Activated T-helper 17 cell treated with anti-CD3 and anti-CD28 coated beads, Interleukin-2, amount 50 U/mL, for 72 hours (primary cell): ENCODE data around the gene TBX3. TPM values are rescaled to one million over a fixed set of nuclear protein-coding genes. Genes with fewer than 3 reads are reported as not detected.

Experiments
- ATAC-seq: fragments of 150-1000 bp; cut with Tn5 transposase; replicated peaks from 2 replicates; pipeline ENCODE4 v1.10.0; 2021; ENCODE audit warnings: mild to moderate bottlenecking, moderate library complexity
- H3K27ac Mint-ChIP-seq: one replicate; pipeline ENCODE4 v1.8.0; 2022; ENCODE audit warnings: mixed read lengths
- H3K27me3 Mint-ChIP-seq: one replicate; pipeline ENCODE4 v1.8.0; 2022; ENCODE audit warnings: mixed read lengths
- H3K36me3 Mint-ChIP-seq: one replicate; pipeline ENCODE4 v1.8.0; 2022; ENCODE audit warnings: low read depth, mild to moderate bottlenecking, mixed read lengths
- H3K4me1 Mint-ChIP-seq: one replicate; pipeline ENCODE4 v1.8.0; 2022; ENCODE audit warnings: mixed read lengths
- H3K4me3 Mint-ChIP-seq: one replicate; pipeline ENCODE4 v1.8.0; 2022; ENCODE audit warnings: mild to moderate bottlenecking, mixed read lengths
- H3K9me3 Mint-ChIP-seq: one replicate; pipeline ENCODE4 v1.8.0; 2022; ENCODE audit warnings: mixed read lengths
- total RNA-seq, 2 donors: library from RNA; stranded (reverse); gene quantifications; one replicate each; pipeline ENCODE4 v1.2.3, GENCODE V29; 2022

The TBX3 gene
- total RNA-seq, 2 donors from 2014 or later, result not detected

DNA sequence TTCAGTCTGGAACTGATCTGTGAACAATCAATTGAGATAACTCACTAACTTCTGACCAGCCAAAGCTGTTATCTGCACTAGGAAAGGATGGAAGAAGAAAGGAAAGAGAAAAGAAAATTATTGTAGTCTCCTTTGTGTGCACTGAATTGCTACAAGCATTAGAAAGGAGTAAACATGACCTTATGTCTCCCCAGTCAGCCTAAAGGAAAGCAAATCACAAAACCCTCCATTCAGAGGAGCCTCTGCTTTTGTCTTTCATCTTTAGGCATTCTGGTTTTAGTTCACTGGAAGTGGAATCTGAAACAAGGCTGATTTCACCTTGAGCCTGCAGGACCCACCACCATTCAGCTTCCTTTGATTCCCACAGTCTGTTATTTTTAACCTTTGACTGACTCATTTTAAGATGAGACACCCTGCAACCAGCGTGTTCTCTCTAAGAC lies 26.0 kb downstream of the TBX3 start:
- Mint-ChIP-seq H3K36me3 (no peaks in the 10 kb centered on the region), H3K27ac (no peak overlapping the region), H3K9me3 (no peaks in the 10 kb centered on the region), H3K4me3 (no peak overlapping the region), H3K4me1 (peaks cover 6% of the 10 kb centered on the region), H3K27me3 (peaks cover 11% of the 10 kb centered on the region)
- no peak for ATAC-seq

DNA sequence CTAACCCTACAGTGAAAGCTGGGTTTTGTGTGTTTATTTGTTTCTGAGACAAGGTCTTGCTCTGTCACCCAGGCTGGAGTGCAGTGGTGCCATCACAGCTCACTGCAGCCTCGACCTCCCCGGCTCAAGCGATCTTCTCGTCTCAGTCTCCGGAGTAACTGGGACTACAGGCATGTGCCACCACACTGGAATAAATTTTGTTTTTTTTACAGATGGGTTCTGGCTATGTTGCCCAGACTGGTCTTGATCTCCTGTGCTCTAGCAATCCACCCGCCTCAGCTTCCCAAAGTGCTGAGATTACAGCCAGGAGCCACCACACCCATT lies 26.4 kb downstream of the TBX3 start:
- H3K4me1 Mint-ChIP-seq, result peaks cover 3% of the 10 kb centered on the region
- no peak overlapping the region for H3K27ac Mint-ChIP-seq
- H3K4me3 Mint-ChIP-seq, result no peak overlapping the region
- H3K27me3 Mint-ChIP-seq, result peaks cover 6% of the 10 kb centered on the region
- ATAC-seq, result no peak
- no peaks in the 10 kb centered on the region for H3K9me3 Mint-ChIP-seq
- H3K36me3 Mint-ChIP-seq, result no peaks in the 10 kb centered on the region

DNA sequence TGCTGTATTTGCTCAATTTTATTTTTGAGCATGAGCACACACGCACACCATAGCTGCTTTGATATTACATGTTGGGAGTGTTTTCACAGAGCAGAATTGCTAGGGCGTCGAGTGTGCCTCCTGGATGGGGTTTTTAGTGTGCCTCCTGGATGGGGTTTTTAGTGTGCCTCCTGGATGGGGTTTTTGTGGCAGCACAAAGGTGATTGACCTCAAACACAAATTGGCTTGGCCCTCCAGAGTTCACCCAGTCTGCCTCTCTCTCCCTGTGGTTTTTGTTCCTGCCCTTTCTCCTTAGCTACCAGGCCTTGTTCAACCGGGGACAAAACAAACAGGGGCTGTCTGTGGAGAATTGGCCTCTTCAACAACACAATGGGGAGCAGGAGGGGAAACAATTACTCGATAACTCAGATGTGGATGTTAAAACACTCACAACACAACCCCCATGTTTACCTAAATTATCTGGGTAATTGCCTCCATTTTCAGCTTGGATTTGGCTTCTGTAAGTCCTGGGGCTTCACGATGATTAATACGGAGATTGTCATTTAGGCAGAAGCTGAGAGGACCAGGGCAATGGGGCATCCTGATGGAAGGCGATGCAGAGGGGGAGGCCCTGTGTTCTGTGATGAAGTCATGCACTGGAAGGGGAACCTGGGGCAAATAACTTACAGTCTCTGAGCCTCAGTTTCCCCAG lies 26.9 kb downstream of the TBX3 start:
- H3K27me3 Mint-ChIP-seq, result peaks cover 4% of the 10 kb centered on the region
- no peak for ATAC-seq
- no peaks in the 10 kb centered on the region for H3K36me3 Mint-ChIP-seq
- no peaks in the 10 kb centered on the region for H3K9me3 Mint-ChIP-seq
- no peaks in the 10 kb centered on the region for H3K4me1 Mint-ChIP-seq
- H3K4me3 Mint-ChIP-seq, result no peak overlapping the region
- H3K27ac Mint-ChIP-seq, result no peak overlapping the region

DNA sequence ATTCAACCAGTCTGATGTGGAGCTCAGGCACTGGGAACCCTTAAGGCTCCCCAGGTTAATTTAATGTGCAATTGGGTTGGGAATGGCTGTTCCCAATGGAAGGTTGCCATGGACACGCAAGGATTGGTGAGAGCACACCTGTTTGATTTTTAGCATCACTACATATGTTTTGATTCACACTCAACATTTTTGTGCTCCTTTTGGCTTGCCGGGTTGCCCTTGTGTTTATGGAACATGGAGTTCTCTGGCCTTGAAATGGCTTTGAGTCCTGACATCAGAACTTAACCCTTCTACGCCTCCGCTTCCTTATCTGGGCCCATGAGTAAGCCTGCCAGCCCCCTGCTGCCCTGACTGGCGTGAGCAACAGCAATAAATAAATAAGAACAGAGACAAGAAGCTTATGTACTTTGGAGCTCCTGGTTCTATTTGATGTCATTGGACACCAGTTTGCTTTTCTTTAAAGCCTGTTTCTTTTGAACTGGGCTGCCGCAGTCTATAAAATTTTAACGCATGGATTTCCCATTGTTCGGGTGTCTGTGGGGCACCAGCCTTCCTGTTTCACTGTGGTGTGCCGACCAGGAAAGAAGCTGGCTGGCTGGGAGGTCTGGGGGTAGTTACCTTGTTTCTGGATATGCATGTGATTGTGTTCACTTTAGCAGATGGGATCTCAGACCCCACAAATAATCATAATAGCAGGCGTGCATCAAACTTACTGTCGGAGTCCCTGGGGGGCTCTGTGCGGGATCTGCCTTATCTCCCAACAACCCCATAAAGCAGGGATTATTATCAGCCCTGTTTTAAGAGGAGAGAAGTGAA lies 27.8 kb downstream of the TBX3 start:
- Mint-ChIP-seq H3K9me3 (no peaks in the 10 kb centered on the region), H3K27ac (no peak overlapping the region), H3K4me1 (no peaks in the 10 kb centered on the region), H3K36me3 (no peaks in the 10 kb centered on the region), H3K4me3 (no peak overlapping the region), H3K27me3 (peaks cover 4% of the 10 kb centered on the region)
- no peak for ATAC-seq

DNA sequence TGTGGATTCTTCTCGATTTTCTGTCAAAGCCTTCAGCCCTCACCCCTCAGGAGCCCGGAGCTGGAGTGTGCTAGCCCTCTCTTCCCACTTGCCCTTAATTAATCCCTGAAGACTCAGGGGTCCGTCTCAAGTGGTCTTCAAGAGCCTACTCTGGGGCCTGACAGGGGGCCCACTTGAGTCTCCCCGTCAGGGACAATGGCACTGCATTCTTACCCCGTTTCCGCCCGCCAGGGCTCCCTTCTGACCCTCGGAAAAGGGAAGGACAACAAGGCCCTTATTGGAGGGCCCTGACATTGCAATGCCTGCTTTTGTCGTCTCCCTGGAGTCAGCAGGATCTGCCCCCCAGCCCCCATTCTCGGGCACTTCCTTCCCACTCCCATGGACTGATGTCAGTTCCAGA lies 34.4 kb downstream of the TBX3 start:
- no peak overlapping the region for H3K27ac Mint-ChIP-seq
- no peaks in the 10 kb centered on the region for H3K4me1 Mint-ChIP-seq
- H3K4me3 Mint-ChIP-seq, result no peak overlapping the region
- ATAC-seq, result no peak
- H3K27me3 Mint-ChIP-seq, result peaks cover 7% of the 10 kb centered on the region
- no peaks in the 10 kb centered on the region for H3K36me3 Mint-ChIP-seq
- no peaks in the 10 kb centered on the region for H3K9me3 Mint-ChIP-seq

DNA sequence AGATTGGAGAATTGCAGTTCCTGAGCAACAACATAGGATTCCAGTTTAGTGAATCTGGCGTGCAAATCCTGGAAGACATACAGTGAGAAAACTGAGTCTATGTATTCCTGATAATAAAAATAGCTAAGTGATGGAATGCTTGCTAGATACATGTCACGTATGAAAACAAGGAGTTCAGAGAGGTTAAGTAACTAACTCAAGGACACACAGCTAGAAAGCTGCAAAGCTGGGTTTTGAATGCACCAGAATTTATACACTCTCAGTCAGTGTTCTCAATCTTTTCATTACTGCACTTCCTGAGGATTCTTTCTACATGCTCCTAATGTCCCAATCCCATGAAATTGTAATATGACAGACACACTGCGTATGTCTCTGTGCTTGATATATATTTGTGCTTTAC lies 35.3 kb downstream of the TBX3 start:
- Mint-ChIP-seq H3K27ac (no peak overlapping the region), H3K27me3 (peaks cover 3% of the 10 kb centered on the region), H3K9me3 (no peaks in the 10 kb centered on the region), H3K36me3 (no peaks in the 10 kb centered on the region), H3K4me1 (no peaks in the 10 kb centered on the region), H3K4me3 (no peak overlapping the region)
- no peak for ATAC-seq

DNA sequence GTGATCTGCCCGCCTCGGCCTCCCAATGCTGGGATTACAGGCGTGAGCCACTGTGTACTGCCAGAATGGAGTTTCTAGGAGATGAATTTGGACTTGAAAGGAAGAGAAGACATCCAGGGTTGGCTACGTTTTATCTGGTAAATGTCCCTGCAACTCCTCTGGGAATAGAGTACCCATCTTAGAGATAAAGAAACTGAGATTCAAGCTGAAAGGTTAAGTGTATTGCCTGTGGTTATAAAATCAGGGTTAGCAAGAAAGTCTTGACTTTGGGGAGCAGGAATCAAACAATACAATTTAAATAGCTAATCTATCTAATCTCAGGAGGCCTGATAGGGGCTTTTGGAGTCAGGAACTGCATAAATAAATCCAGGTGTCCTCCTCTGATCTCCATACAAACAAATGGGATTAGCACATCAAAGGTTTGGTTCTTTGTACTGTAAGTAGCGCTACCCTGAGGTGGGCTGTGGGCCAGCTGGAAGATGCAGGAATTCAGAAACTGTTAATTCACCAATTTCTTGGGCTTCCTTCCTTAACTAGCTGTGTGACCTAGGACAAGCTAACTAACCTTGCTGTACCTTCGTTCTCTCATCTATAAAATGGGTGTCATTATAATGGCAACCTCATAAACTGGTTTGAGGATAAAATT lies 45.1 kb downstream of the TBX3 start:
- Mint-ChIP-seq H3K27ac (no peak overlapping the region), H3K27me3 (peaks cover 5% of the 10 kb centered on the region), H3K36me3 (no peaks in the 10 kb centered on the region), H3K4me3 (no peak overlapping the region), H3K4me1 (no peaks in the 10 kb centered on the region), H3K9me3 (peaks cover 4% of the 10 kb centered on the region)
- no peak for ATAC-seq

DNA sequence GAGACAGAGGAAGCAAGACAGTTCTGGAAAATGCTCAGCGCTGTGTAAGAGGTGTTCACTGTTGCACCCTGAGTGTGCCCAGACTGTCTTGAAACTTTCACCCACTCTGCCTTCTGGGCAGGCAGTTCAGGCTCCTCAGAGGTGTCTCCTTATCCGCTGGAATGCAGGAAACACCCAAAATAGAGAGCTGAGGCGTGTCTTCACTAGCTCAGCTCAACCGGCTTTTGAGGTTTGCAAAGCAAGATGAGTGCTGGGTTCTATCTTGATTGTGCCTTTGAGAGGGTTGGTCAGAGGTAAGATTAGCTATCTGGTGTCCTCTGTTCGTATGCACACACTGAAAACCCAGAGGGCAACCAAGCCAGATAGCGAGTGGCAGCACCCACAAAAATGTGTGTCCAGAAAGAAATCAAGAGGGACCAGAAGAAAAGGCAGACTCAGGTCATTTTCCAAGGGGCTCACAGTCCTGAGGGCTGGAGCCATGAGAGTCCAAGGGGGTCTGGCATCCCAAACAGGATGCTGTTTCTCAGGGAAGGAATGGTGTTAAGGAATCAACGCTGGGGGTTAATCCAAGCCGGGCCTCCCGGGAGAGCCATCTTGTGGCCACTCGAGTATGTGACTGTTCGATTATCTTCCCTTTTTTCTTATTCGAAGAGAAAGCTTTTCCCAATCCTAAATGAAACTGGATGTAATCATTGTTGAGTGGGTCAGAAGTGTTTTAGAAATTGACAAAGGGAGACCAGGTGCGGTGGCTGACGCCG lies 47.1 kb downstream of the TBX3 start:
- Mint-ChIP-seq H3K4me1 (no peaks in the 10 kb centered on the region), H3K27me3 (peaks cover 5% of the 10 kb centered on the region), H3K27ac (no peak overlapping the region), H3K36me3 (no peaks in the 10 kb centered on the region), H3K9me3 (peaks cover 4% of the 10 kb centered on the region), H3K4me3 (no peak overlapping the region)
- no peak for ATAC-seq

DNA sequence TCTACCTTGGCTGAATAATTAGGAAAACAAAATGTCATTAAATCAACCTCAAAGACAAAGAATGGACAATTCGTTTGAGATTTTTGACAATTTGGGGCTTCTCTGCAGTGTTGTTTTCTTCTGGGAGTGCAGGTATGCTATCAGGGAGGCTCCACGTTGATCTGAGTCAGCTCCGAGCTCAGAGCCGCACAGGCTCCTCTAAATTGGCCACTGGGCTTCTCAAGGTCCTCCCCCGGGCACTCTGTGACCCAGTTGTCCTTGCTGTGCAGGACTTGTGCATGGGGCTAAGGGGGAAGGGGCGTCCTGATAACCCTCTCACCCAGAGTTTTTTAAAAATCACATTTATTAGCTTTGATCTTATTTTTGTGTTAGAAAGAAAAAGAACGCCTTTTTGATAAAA lies 52.7 kb downstream of the TBX3 start:
- ATAC-seq, result no peak
- H3K27ac Mint-ChIP-seq, result no peak overlapping the region
- no peak overlapping the region for H3K4me3 Mint-ChIP-seq
- H3K27me3 Mint-ChIP-seq, result peaks cover 5% of the 10 kb centered on the region
- no peaks in the 10 kb centered on the region for H3K36me3 Mint-ChIP-seq
- H3K9me3 Mint-ChIP-seq, result no peaks in the 10 kb centered on the region
- H3K4me1 Mint-ChIP-seq, result no peaks in the 10 kb centered on the region

DNA sequence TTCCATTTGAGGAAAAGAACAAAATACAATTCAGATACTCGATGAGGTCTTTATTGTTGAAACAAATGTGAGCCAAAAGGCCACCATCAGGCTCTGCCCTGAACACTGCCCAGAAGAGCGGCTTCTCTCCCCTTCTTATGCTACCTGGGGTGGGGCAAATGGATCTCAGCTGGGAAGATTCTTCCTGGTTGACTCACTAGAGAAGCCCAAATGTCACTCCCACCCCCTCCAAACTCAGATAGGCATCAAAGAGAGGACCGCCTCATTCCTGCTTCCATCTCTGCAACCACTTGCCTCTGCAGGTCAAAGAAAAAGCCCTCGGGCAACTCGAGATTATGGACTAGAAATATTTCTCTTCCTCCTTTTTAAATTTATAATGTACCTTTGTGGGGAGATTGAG lies 55.8 kb downstream of the TBX3 start:
- Mint-ChIP-seq H3K4me1 (no peaks in the 10 kb centered on the region), H3K9me3 (peaks cover 3% of the 10 kb centered on the region), H3K4me3 (no peak overlapping the region), H3K36me3 (no peaks in the 10 kb centered on the region), H3K27ac (no peak overlapping the region), H3K27me3 (peaks cover 8% of the 10 kb centered on the region)
- no peak for ATAC-seq

DNA sequence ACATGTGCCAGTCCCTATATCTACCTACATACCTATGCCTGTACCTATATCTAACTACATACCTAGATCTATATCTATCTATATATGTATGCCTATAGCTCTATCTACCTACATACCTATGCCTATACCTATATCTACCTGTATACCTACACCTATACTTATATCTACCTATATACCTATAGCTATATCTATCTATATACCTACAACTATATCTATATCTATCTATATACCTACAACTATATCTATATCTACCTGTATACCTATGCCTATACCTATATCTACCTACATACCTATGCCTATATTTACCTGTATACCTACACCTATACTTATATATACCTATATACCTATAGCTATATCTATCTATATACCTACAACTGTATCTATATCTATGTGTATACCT lies 56.6 kb downstream of the TBX3 start:
- H3K4me1 Mint-ChIP-seq, result no peaks in the 10 kb centered on the region
- H3K27me3 Mint-ChIP-seq, result peaks cover 8% of the 10 kb centered on the region
- ATAC-seq, result no peak
- H3K4me3 Mint-ChIP-seq, result no peak overlapping the region
- H3K36me3 Mint-ChIP-seq, result no peaks in the 10 kb centered on the region
- H3K9me3 Mint-ChIP-seq, result peaks cover 3% of the 10 kb centered on the region
- H3K27ac Mint-ChIP-seq, result no peak overlapping the region

DNA sequence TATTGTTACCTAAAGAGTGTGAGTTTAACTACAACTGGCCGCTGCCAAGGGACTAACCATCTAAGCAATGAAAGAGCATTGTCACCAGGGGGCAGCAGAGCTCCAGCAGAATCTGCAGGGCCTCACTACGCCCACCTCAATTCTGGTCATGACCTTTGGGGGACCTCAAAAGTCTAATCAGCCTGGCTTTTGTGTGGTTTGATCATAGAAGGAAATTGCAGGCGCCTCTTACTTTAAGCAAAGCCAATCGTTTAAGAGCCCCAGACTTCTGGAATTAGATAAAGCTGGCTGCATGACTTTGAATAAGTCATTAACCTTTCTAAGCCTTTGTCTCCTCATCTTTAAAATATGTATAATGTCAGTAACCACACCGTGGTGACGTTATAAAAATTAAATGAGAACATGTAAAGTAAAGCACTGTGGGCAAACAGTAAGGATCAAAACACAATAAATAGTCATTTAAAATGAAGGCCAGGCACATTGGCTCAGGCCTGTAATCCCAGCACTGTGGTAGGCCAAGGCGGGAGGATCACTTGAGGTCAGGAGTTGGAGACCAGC lies 58.6 kb downstream of the TBX3 start:
- ATAC-seq, result no peak
- Mint-ChIP-seq H3K27me3 (peaks cover 8% of the 10 kb centered on the region), H3K4me3 (no peak overlapping the region), H3K4me1 (no peaks in the 10 kb centered on the region), H3K36me3 (no peaks in the 10 kb centered on the region), H3K27ac (no peak overlapping the region), H3K9me3 (peaks cover 3% of the 10 kb centered on the region)

DNA sequence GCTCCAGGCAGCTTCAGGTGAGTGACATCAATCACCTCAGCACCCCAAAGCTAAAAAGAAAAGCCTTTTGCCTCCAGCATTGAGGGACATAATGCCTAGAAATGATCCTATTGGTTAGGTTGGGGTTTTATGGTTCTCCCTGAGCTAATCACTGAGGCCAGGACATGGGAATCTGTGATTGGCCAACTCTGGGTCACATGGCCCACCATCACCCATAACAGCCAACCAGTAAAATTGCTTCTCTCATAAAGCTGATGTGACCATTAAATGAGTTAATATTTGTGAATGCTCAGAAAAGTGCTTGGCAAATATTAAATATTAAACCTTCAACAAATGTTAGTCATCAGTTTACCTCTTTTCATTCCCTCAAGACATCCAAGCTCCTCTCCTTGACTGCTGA lies 60.2 kb downstream of the TBX3 start:
- H3K27ac Mint-ChIP-seq, result no peak overlapping the region
- H3K27me3 Mint-ChIP-seq, result peaks cover 6% of the 10 kb centered on the region
- H3K36me3 Mint-ChIP-seq, result no peaks in the 10 kb centered on the region
- H3K9me3 Mint-ChIP-seq, result peaks cover 3% of the 10 kb centered on the region
- ATAC-seq, result no peak
- H3K4me3 Mint-ChIP-seq, result no peak overlapping the region
- no peaks in the 10 kb centered on the region for H3K4me1 Mint-ChIP-seq
